ENCODE data around the gene ATF3. TPM values are rescaled to one million over a fixed set of nuclear protein-coding genes. Genes with fewer than 3 reads are reported as not detected.
"Not testable (repeated sequence)": the region's sequence is repeated elsewhere in the genome, so short reads cannot be mapped to it uniquely, and the experiment has no call there.

The ATF3 gene
- total RNA-seq, 4 donors from 2014 or later: 10.0 to 38.0 (median 17.2) TPM

DNA sequence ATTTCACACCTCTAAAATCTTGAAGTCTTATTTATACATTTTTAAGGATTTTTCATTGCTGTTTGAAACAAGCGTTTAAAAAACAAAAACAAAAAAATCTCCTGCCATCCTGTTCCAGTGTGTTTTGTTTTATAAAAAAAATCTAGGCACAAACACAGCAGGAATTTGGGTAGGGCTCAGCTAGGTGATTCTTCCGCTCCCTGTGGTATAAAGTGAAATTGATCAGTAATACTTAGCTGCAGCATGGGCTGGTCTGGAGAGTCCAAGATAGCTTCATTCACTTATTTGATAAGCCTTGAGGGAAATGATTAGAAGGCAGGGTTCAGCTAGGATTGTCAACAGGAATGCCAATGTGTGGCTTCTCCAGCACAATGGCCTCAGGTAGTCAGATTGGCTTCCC, 25.7 kb downstream of the ATF3 start:
- TF ChIP-seq POLR2A (IDR thresholded peaks at IDR 0.05): no peak
- TF ChIP-seq, protein P1, sequence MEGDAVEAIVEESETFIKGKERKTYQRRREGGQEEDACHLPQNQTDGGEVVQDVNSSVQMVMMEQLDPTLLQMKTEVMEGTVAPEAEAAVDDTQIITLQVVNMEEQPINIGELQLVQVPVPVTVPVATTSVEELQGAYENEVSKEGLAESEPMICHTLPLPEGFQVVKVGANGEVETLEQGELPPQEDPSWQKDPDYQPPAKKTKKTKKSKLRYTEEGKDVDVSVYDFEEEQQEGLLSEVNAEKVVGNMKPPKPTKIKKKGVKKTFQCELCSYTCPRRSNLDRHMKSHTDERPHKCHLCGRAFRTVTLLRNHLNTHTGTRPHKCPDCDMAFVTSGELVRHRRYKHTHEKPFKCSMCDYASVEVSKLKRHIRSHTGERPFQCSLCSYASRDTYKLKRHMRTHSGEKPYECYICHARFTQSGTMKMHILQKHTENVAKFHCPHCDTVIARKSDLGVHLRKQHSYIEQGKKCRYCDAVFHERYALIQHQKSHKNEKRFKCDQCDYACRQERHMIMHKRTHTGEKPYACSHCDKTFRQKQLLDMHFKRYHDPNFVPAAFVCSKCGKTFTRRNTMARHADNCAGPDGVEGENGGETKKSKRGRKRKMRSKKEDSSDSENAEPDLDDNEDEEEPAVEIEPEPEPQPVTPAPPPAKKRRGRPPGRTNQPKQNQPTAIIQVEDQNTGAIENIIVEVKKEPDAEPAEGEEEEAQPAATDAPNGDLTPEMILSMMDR (IDR thresholded peaks at IDR 0.05): no peak
- Histone ChIP-seq H3K9me3 (no peaks in the 10 kb centered on the region), H3K4me3 (no peak overlapping the region), H3K36me3 (no peaks in the 10 kb centered on the region), H3K27me3 (no peaks in the 10 kb centered on the region), H3K27ac (no peak overlapping the region), H3K4me1 (peaks cover 0 to 18% (median 3%) of the 10 kb centered on the region in 4 donors)
- no peak for DNase-seq

DNA sequence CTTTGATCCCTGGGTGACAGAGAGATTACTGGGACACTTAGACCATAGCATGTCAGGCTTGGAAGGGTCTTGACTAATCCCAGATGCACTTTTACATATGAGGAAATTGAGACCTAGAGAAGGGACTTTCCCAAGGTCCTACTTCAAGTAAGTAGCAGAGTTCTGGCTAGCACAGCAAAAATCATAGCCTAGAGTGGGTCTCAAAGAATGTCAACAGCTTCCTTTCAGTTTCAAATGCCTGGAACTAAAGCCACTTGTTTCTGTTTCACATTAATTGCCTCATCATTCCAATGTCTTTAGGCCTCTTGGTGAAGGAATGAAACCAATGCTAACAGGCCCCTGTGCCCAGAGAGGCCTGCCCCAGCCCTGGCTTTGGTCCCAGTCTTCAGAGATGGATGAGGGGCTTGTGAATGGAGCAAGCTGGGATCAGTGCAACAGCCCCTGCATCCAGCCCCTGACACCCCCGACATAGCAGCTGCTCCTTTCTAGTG, 26.6 kb downstream of the ATF3 start:
- DNase-seq: no peak
- peak overlapping the region in 3 of 4 donors; percentile 62 to 74 (median 74) for H3K27ac ChIP-seq
- no peak for TF ChIP-seq POLR2A (IDR thresholded peaks at IDR 0.05)
- TF ChIP-seq, protein P1 (IDR thresholded peaks at IDR 0.05): no peak
- no peaks in the 10 kb centered on the region for H3K27me3 ChIP-seq
- no peaks in the 10 kb centered on the region for H3K36me3 ChIP-seq
- H3K9me3 ChIP-seq: no peaks in the 10 kb centered on the region
- H3K4me1 ChIP-seq: peaks cover 0 to 18% (median 3%) of the 10 kb centered on the region in 4 donors
- H3K4me3 ChIP-seq: no peak overlapping the region

DNA sequence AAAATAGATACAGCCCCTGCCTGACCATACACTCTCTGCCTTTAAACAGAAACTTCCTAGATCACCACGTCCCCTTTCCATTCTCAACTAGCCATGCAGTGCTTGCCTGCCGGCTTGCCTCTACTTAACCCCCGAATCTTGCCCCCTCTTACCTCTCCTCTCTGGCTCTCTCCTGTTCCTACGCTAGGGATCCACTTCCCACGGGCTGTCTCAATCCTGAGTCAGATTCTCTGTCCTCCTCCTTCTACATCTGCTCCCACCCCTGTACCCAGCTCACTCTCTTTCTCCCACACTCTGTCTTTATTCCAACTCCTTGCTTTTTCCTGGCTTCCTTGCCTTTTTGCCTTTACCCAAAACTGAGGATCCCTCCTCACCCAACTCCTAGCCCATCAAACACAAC, 29.3 kb downstream of the ATF3 start:
- H3K4me3 ChIP-seq: no peak overlapping the region

DNA sequence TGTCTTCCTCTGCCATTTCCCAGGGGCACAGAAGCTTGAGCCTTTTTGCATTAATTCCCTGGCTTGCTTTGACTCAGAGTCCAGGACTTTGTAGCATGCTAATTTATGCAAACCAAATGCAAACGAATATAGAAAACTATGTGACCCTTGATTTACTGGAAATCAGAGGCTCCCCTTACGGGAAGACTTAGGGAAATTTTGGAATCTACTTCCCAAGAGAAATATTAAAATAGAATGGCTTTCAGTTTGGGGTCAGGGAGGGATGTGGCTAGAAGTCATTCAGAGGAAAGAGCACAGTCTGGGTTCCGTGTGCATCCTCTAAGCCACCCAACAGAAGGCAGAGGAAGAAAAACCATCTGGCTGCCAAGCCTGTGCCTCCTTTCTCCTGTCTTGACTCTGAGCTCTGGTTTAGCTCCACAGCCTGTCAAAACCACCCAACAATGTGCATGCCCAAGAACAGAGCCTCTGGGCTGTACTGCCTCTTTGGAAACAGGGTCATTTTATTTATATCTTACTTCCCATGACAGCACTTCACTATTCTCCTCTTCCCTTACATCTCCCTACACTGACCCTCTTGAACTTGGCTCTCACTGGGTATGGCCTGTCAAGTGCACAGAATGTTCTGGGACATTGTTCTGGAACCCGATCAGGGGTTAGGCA, 30.1 kb downstream of the ATF3 start:
- H3K27ac ChIP-seq: peak overlapping the region in 3 of 4 donors; percentile 10 to 55 (median 31)
- peaks cover 0 to 18% (median 3%) of the 10 kb centered on the region in 4 donors for H3K4me1 ChIP-seq
- no peaks in the 10 kb centered on the region for H3K9me3 ChIP-seq
- DNase-seq: no peak
- no peaks in the 10 kb centered on the region for H3K27me3 ChIP-seq
- no peak overlapping the region for H3K4me3 ChIP-seq
- TF ChIP-seq, protein P1 (IDR thresholded peaks at IDR 0.05): no peak
- no peak for TF ChIP-seq POLR2A (IDR thresholded peaks at IDR 0.05)
- no peaks in the 10 kb centered on the region for H3K36me3 ChIP-seq

More for the DNA sequence above, 29.3 kb downstream of the ATF3 start:
- no peaks in the 10 kb centered on the region for H3K9me3 ChIP-seq
- TF ChIP-seq, protein P1 (IDR thresholded peaks at IDR 0.05): no peak
- no peak for TF ChIP-seq POLR2A (IDR thresholded peaks at IDR 0.05)
- H3K4me1 ChIP-seq: peaks cover 0 to 18% (median 3%) of the 10 kb centered on the region in 4 donors
- no peaks in the 10 kb centered on the region for H3K36me3 ChIP-seq
- no peak for DNase-seq
- peak overlapping the region in 2 of 4 donors; percentile 13 to 55 for H3K27ac ChIP-seq
- no peaks in the 10 kb centered on the region for H3K27me3 ChIP-seq

DNA sequence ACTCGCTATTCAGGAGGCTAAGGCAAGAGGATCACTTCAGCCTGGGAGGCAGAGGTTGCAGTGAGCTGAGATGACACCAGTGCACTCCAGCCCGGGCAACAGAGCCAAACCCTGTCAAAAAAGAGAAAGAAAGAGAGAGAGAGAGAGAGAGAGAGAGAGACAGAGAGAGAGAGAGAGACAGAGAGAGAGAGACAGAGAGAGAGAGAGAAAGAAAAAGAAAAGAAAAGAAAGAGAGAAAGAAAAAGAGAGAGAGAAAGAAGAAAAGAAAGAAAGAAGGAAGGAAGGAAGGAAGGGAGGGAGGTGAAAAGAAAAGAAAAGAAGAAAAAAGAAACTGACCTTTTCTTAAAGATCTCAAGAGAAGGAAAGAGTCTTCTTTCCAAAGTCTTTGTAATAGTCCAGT, 31.0 kb downstream of the ATF3 start:
- H3K4me3 ChIP-seq, H3K36me3 ChIP-seq, DNase-seq, H3K27me3 ChIP-seq, H3K9me3 ChIP-seq: not testable (repeated sequence)
- peak overlapping the region in 1 of 4 donors; percentile 31 for H3K27ac ChIP-seq
- H3K4me1 ChIP-seq: peaks cover 0 to 18% (median 3%) of the 10 kb centered on the region in 4 donors

DNA sequence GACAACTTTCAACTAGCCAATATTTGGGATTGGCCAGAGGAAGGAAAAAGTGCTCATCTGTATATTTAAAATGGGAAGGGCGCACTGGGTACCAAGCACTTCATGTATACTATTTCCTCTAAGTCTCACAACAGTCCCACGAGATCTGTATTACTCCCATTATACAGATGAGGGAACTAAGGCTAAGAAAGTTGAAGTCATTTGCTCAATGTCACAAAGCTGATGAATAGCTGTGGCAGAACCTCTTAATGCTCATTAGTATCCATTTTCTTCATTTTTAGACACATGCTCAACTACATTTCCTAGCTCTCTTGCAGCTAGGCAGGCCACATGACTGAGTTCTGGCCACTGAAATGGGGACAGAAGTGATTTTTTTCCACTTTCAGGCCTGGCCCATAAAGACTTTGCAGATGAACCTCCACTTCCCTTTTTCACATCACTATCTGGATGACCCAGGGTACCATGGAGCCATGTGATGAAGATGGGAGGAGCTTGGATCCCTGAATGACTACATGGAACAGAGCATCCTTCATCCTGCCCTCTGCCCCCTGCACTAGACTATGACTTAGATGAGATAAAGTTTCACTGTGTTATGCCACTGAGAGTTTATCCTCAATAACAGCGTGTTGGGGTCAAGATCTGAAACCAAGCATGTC, 31.8 kb downstream of the ATF3 start:
- Histone ChIP-seq H3K27ac (no peak overlapping the region), H3K4me3 (no peak overlapping the region), H3K36me3 (no peaks in the 10 kb centered on the region), H3K9me3 (no peaks in the 10 kb centered on the region), H3K4me1 (peaks cover 0 to 22% (median 3%) of the 10 kb centered on the region in 4 donors), H3K27me3 (no peaks in the 10 kb centered on the region)
- DNase-seq: no peak
- TF ChIP-seq POLR2A (IDR thresholded peaks at IDR 0.05): no peak
- TF ChIP-seq, protein P1 (IDR thresholded peaks at IDR 0.05): no peak
